Erythroblast (primary cell): ENCODE data around the gene SCN10A.

ENCODE experiments used
- GATA1 ChIP-seq: IDR thresholded peaks from 2 replicates; pipeline ENCODE4 v1.6.1; 2011; ENCODE audit warnings: low read depth, mild to moderate bottlenecking, control low read depth, low read length, moderate library complexity
- POLR2A ChIP-seq: IDR thresholded peaks from 2 replicates; pipeline ENCODE4 v1.6.1; 2011; ENCODE audit warnings: mild to moderate bottlenecking, low read length

GRCh38 chr3:38835939-38836338 is 19.9 kb upstream of the SCN10A start:
- no peak for TF ChIP-seq POLR2A
- TF ChIP-seq GATA1 = no peak
